Body of pancreas (tissue), 4 donors: ENCODE results near the gene PDE2A. TPM values are rescaled to one million over a fixed set of nuclear protein-coding genes. Genes with fewer than 3 reads are reported as not detected.
A peak's percentile ranks its signal among the peaks of the same experiment; 100 is the strongest.

Source experiments
- ATAC-seq: fragments of 150-250 bp; one replicate; pipeline ENCODE4 v1.9.1; 2016
- DNase-seq, 4 donors: peaks; one replicate each; pipeline ENCODE4 v3.0.0-alpha.2; 2019
- H3K27ac ChIP-seq, 4 donors: fragments of 200-600 bp; sonication (generic); 1 replicate in 3 of 4; 2 replicates in 1 of 4; pipeline versions ENCODE4 v1.5.1 to v1.6.1; 2016 to 2019; ENCODE audit warnings: mild to moderate bottlenecking in 1 of 4, mixed read lengths in 1 of 4, moderate library complexity in 1 of 4
- H3K27me3 ChIP-seq, 2 donors: fragments of 200-600 bp; sonication (generic); one replicate each; pipeline ENCODE4 v1.6.0; 2016; ENCODE audit warnings: mild to moderate bottlenecking in 1 of 2
- H3K36me3 ChIP-seq, 2 donors: fragments of 200-600 bp; sonication (generic); replicated peaks in 1 of 2; 2 replicates each; pipeline ENCODE4 v1.5.1; 2016; ENCODE audit warnings: low read depth in 2 of 2; ENCODE audit not compliant: insufficient read depth in 1 of 2
- H3K4me1 ChIP-seq: fragments of 200-600 bp; sonication (generic); one replicate; pipeline ENCODE4 v1.6.0; 2016
- H3K4me3 ChIP-seq, 2 donors: fragments of 200-600 bp; sonication (generic); 1 replicate in 1 of 2; 2 replicates in 1 of 2; pipeline ENCODE4 v1.5.1; 2016 to 2019
- H3K9me3 ChIP-seq, 3 donors: fragments of 200-600 bp; sonication (generic); 1 replicate in 2 of 3; 2 replicates in 1 of 3; pipeline ENCODE4 v1.5.1; 2016
- POLR2A ChIP-seq, 3 donors: fragments of 450-650 bp; IDR thresholded peaks; one replicate each; pipeline ENCODE4 v1.6.1; 2016; ENCODE audit warnings: antibody characterized with exemption in 3 of 3, mild to moderate bottlenecking in 2 of 3
- WGBS, 2 donors: methylation state at CpG; one replicate each; pipeline ENCODE4 v1.1.5; 2017; 5-methylcytosine and 5-hydroxymethylcytosine counted together
- intact Hi-C: fragments of 100-400 bp; cut with DNase I; formaldehyde crosslinking; loops from one replicate; pipeline ENCODE4 v1.15.1; 2023
- total RNA-seq, 2 donors: library from RNA; depleted of rRNA; stranded (reverse); fragments of >200 nt; gene quantifications; one replicate each; pipeline ENCODE4 v1.1.0, GENCODE V29; 2016
- TF ChIP-seq, protein P1 (sequence below), 7 experiments: fragments of 450-650 bp in 4 of 7; fragments of 200-600 bp in 3 of 7; sonication (generic) in 3 of 7; IDR thresholded peaks; one replicate each; pipeline ENCODE4 v1.5.1; 2016 to 2019; ENCODE audit warnings: antibody characterized with exemption in 7 of 7

Gene PDE2A
- total RNA-seq, 2 donors from 2014 or later: 7.0 to 29.3 TPM

DNA sequence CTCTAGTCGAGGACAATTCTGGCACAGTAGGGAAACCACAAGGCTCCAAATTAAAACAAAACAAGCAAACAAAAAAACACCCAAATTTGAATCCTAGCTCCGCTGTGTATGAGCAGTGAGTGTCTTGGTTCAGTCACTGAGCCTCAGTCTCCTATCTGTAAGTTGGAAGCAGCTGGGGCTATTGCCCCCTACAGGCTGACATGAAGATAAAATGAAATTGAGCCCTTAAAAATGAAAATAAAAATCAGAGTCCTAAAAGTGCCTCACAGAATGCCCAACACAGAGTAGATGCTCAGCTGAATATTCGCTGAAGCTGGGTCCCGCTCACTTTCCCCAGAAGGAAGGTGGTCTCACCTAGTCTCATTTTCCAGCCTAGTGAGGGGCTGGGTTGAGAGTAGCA lies 65.2 kb downstream of the PDE2A start:
- Histone ChIP-seq H3K36me3 (no peaks in the 10 kb centered on the region), H3K4me1 (no peaks in the 10 kb centered on the region), H3K27ac (no peak overlapping the region), H3K27me3 (no peaks in the 10 kb centered on the region), H3K4me3 (no peak overlapping the region), H3K9me3 (no peaks in the 10 kb centered on the region)
- 57 to 83% methylated on average over 4 of the region's 4 CpGs for WGBS, 2 donors
- intact Hi-C loops: no loop called here
- ATAC-seq: no peak
- DNase-seq: no peak
- no peak for TF ChIP-seq POLR2A (IDR thresholded peaks at IDR 0.05)
- TF ChIP-seq, protein P1, sequence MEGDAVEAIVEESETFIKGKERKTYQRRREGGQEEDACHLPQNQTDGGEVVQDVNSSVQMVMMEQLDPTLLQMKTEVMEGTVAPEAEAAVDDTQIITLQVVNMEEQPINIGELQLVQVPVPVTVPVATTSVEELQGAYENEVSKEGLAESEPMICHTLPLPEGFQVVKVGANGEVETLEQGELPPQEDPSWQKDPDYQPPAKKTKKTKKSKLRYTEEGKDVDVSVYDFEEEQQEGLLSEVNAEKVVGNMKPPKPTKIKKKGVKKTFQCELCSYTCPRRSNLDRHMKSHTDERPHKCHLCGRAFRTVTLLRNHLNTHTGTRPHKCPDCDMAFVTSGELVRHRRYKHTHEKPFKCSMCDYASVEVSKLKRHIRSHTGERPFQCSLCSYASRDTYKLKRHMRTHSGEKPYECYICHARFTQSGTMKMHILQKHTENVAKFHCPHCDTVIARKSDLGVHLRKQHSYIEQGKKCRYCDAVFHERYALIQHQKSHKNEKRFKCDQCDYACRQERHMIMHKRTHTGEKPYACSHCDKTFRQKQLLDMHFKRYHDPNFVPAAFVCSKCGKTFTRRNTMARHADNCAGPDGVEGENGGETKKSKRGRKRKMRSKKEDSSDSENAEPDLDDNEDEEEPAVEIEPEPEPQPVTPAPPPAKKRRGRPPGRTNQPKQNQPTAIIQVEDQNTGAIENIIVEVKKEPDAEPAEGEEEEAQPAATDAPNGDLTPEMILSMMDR (IDR thresholded peaks at IDR 0.05): peak in 5 of 7 experiments; percentile 11 to 38 (median 25)

DNA sequence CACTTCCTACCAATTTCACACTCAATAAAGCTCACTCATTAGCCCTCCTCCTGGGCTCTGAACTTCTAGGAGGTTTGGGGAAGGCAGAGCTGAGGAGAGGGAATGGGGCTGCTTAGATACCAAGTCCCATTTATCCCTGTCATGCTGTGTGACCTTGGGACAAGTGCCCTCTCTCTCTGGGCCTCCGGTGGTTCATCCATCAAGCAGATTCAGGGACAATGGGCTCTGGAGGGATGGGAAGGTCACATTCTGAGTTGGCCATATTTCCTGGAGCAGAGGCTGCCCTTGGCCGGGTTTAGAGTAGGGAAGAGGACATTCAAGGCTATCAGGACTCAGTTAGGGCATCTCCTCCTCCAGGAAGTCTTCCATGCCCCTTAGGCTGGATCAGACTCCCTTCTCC lies 66.7 kb downstream of the PDE2A start:
- H3K9me3 ChIP-seq: no peaks in the 10 kb centered on the region
- intact Hi-C loops: no loop called here
- H3K4me3 ChIP-seq: no peak overlapping the region
- 34% methylated on average over 2 of the region's 2 CpGs; no CpG with 5 or more reads in 1 of the 2 donors for WGBS, 2 donors
- TF ChIP-seq, protein P1 (IDR thresholded peaks at IDR 0.05): no peak
- TF ChIP-seq POLR2A (IDR thresholded peaks at IDR 0.05): no peak
- no peaks in the 10 kb centered on the region for H3K27me3 ChIP-seq
- ATAC-seq (no peak), DNase-seq (no peak)
- H3K36me3 ChIP-seq: no peaks in the 10 kb centered on the region
- no peak overlapping the region for H3K27ac ChIP-seq
- no peaks in the 10 kb centered on the region for H3K4me1 ChIP-seq

DNA sequence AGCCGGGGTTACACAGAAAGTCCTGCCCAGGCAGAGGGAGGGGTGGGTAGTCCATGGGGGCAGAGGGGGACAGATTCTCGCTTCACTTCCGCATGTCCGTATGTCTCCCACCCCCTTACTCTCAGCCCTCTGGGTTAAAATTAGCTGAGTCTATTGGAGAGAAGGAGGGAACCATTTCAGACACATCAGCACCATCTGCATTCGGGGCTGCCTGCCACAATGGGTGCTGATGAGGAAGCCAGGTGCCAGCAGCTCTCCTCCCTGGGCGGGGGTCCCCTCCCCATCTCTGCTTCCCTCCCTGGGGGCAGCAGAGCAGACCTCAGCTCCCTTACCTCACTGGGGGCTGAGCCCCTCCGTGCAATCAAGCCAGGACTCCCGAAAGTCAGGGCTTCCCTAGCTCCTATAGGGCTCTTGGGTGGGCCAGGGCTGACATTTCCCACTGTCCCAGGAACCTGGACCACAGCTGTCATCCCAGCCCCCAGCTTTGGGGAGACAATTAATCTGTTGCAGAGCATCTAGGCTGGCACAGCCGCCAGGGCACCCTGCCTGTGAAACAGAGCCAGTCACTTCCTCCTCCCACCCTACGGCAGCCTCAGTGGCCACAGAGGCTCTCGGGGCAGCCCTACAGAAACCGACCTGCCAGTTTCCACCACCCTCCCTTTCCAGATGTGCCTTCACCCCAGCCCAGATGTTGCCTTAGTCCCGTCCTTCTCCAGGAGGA lies 67.3 kb downstream of the PDE2A start:
- H3K9me3 ChIP-seq: no peaks in the 10 kb centered on the region
- ATAC-seq (no peak), DNase-seq (no peak)
- no peaks in the 10 kb centered on the region for H3K27me3 ChIP-seq
- no peaks in the 10 kb centered on the region for H3K4me1 ChIP-seq
- H3K36me3 ChIP-seq: no peaks in the 10 kb centered on the region
- WGBS, 2 donors: 56 to 59% methylated on average over 5 to 12 of the region's 13 CpGs
- intact Hi-C loops: no loop called here
- H3K4me3 ChIP-seq: no peak overlapping the region
- no peak overlapping the region for H3K27ac ChIP-seq
- no peak for TF ChIP-seq POLR2A (IDR thresholded peaks at IDR 0.05)
- TF ChIP-seq, protein P1 (IDR thresholded peaks at IDR 0.05): no peak

DNA sequence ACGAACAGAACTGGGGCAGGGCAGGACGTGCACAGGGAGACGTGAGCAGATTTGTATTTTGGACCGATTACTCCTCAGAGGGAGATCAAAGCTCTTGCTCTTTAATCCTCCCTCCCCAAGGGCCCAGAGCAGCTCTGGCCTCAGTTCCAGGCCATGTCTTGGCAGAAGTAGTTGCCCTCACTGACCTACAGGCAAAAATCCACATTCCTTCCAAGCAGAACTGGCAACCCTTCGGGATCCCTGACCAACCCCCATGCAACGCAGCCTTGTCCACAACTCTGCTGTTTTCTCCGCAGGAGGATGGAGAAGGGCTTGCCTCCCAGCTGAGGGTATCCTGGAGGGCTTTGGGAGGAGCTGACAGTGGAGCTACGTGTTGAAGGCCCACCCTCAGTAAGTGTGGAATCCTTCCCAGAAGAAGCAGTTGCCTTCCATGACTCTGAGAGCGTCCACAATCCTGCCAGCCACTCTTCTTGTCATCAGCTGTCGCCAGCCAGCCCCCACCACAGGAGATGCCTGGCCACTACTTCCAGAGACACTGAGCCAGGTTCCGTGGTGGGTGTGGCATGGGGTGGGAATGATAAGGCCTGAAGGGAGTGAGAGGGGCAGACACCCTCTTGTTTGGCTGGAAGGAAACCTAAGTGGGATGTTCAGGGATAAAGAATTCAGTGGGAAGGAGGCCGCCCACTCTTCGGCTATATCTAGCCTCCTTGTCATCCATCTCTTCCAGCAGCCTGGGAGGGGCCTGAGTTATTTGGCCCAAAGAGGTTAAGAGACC lies 68.1 kb downstream of the PDE2A start:
- intact Hi-C loops: no loop called here
- no peak overlapping the region for H3K4me3 ChIP-seq
- 63 to 68% methylated on average over 11 to 13 of the region's 13 CpGs for WGBS, 2 donors
- TF ChIP-seq, protein P1 (IDR thresholded peaks at IDR 0.05): no peak
- no peak for TF ChIP-seq POLR2A (IDR thresholded peaks at IDR 0.05)
- no peaks in the 10 kb centered on the region for H3K36me3 ChIP-seq
- no peaks in the 10 kb centered on the region for H3K9me3 ChIP-seq
- ATAC-seq (no peak), DNase-seq (no peak)
- no peaks in the 10 kb centered on the region for H3K27me3 ChIP-seq
- H3K4me1 ChIP-seq: no peaks in the 10 kb centered on the region
- no peak overlapping the region for H3K27ac ChIP-seq
